WTC11 (cell line): Measurements from ENCODE around the gene SORCS2.

Experiments
- ETV6 ChIP-seq: sonication (generic); formaldehyde crosslinking; IDR thresholded peaks from 2 replicates; pipeline ENCODE4 v1.8.1; 2022; ENCODE audit warnings: mild to moderate bottlenecking, missing genetic modification reagents
- ZBTB21 ChIP-seq: sonication (generic); formaldehyde crosslinking; IDR thresholded peaks from 2 replicates; pipeline ENCODE4 v1.8.1; 2023; ENCODE audit warnings: mild to moderate bottlenecking, missing genetic modification reagents, borderline replicate concordance
- ZNF138 ChIP-seq: sonication (generic); formaldehyde crosslinking; conservative IDR thresholded peaks from 2 replicates; pipeline ENCODE4 v1.8.1; 2022; ENCODE audit warnings: mild to moderate bottlenecking, moderate library complexity, missing genetic modification reagents
- ZNF416 ChIP-seq: fragments of 250-450 bp; sonication (Bioruptor Pico); IDR thresholded peaks from 2 replicates; pipeline ENCODE4 v1.9.0; 2021; ENCODE audit warnings: mild to moderate bottlenecking, inconsistent platforms
- TF ChIP-seq, protein P1 (sequence below): fragments of 200-600 bp; IDR thresholded peaks from 2 replicates; pipeline ENCODE4 v1.8.0; 2022; ENCODE audit warnings: antibody characterized with exemption

DNA sequence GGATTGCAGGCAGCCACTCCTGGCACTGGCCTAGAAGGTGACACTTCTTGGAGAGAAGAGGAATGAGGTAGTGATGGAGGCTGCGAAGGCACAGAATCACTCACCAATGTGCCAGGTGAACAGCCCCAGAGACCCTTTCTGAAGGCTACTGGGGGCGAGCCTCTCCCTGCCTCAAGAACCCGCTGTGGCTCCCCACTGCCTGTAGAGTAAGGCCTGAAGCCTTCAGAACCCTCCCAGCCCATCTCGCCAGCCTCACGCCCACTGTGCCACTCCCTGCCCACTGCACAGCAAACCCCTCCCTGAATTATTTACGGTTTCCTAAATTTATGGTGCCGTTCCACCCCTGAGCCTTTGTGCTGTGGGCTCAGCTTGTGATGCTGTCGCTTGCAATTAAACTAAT, 24.2 kb upstream of the SORCS2 start:
- no peak for TF ChIP-seq ZNF138 (CRISPR knock-in tag)
- TF ChIP-seq ZNF416 = no peak
- no peak for TF ChIP-seq ETV6 (CRISPR knock-in tag)
- TF ChIP-seq, protein P1, sequence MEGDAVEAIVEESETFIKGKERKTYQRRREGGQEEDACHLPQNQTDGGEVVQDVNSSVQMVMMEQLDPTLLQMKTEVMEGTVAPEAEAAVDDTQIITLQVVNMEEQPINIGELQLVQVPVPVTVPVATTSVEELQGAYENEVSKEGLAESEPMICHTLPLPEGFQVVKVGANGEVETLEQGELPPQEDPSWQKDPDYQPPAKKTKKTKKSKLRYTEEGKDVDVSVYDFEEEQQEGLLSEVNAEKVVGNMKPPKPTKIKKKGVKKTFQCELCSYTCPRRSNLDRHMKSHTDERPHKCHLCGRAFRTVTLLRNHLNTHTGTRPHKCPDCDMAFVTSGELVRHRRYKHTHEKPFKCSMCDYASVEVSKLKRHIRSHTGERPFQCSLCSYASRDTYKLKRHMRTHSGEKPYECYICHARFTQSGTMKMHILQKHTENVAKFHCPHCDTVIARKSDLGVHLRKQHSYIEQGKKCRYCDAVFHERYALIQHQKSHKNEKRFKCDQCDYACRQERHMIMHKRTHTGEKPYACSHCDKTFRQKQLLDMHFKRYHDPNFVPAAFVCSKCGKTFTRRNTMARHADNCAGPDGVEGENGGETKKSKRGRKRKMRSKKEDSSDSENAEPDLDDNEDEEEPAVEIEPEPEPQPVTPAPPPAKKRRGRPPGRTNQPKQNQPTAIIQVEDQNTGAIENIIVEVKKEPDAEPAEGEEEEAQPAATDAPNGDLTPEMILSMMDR = no peak
- TF ChIP-seq ZBTB21 (CRISPR knock-in tag) = no peak
